ENCODE data around the gene TESMIN. TPM values are rescaled to one million over a fixed set of nuclear protein-coding genes. Genes with fewer than 3 reads are reported as not detected.

Gene TESMIN
- polyA plus RNA-seq, 1 donor (not counting 4 experiments of a cell fraction or from before 2014, with no cell fraction given): 4.0 TPM

DNA sequence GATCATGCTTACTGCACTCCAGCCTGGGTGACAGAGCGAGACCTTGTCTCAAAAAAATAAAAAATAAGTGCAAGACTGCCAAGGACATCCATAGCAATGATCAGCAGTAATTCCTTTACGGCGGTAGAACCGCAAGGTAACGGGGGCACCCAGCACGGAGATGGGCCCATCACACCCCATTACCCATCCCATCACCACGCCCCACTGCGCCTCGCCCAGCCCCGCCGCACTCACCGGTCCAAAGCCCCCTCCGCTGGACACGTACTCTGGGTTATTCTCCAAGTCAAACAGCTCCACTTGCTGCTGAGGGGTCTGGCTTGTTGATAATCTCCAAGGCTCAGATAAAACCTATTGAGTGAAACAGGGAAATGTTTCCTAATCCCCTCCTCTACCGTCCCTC lies 8.7 kb upstream of the TESMIN start:
- no peak for FAIRE-seq
- Histone ChIP-seq H3K4me1 (ENCODE audit: control insufficient read depth, extremely low read depth, insufficient read depth, low read length) (no peaks in the 10 kb centered on the region), H3K9me1 (ENCODE audit: control insufficient read depth, extremely low read depth, insufficient read depth, low read length) (no peaks in the 10 kb centered on the region), H3K4me3 (ENCODE audit: control insufficient read depth in 2 of 3, extremely low read depth in 1 of 3, insufficient read depth in 2 of 3, low read depth in 1 of 3, low read length in 3 of 3) (no peak overlapping the region), H3K9me3 (ENCODE audit: control insufficient read depth, low read depth, low read length) (no peaks in the 10 kb centered on the region), H3K9ac (ENCODE audit: control insufficient read depth, extremely low read depth, insufficient read depth, low read length) (no peak overlapping the region), H3K4me2 (ENCODE audit: control insufficient read depth, extremely low read depth, insufficient read depth, low read depth, low read length) (no peak overlapping the region), H3K27ac (ENCODE audit: control insufficient read depth, insufficient read depth, low read length) (no peak overlapping the region), H3K79me2 (ENCODE audit: control insufficient read depth, insufficient read depth, low read length) (no peaks in the 10 kb centered on the region), H4K20me1 (ENCODE audit: control insufficient read depth, extremely low read depth, insufficient read depth, low read length) (no peaks in the 10 kb centered on the region), H3K27me3 (ENCODE audit: control insufficient read depth, extremely low read depth, insufficient read depth, low read length) (no peaks in the 10 kb centered on the region), H2AFZ (ENCODE audit: control insufficient read depth, low read length) (no peak overlapping the region), H3K36me3 (ENCODE audit: control insufficient read depth in 2 of 2, extremely low read depth in 1 of 2, insufficient read depth in 2 of 2, low read length in 2 of 2) (peaks cover 4 to 10% of the 10 kb centered on the region in 2 experiments)
- no peak for DNase-seq (ENCODE audit: low read depth, low spot score)
- TF ChIP-seq, protein P1, sequence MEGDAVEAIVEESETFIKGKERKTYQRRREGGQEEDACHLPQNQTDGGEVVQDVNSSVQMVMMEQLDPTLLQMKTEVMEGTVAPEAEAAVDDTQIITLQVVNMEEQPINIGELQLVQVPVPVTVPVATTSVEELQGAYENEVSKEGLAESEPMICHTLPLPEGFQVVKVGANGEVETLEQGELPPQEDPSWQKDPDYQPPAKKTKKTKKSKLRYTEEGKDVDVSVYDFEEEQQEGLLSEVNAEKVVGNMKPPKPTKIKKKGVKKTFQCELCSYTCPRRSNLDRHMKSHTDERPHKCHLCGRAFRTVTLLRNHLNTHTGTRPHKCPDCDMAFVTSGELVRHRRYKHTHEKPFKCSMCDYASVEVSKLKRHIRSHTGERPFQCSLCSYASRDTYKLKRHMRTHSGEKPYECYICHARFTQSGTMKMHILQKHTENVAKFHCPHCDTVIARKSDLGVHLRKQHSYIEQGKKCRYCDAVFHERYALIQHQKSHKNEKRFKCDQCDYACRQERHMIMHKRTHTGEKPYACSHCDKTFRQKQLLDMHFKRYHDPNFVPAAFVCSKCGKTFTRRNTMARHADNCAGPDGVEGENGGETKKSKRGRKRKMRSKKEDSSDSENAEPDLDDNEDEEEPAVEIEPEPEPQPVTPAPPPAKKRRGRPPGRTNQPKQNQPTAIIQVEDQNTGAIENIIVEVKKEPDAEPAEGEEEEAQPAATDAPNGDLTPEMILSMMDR (optimal IDR thresholded peaks at IDR 0.05 in 1 of 3, IDR thresholded peaks at IDR 0.05 in 1 of 3, conservative IDR thresholded peaks at IDR 0.05 in 1 of 3; ENCODE audit: extremely low read depth in 1 of 3, insufficient read depth in 2 of 3, low read length in 3 of 3): no peak
- no peak for TF ChIP-seq EZH2 (IDR thresholded peaks at IDR 0.05; ENCODE audit: low read length)
- dilution Hi-C loops (cut with MboI; ENCODE audit: extremely low pct_ligation_motif_present, low sequenced_read_pairs): no loop called here

DNA sequence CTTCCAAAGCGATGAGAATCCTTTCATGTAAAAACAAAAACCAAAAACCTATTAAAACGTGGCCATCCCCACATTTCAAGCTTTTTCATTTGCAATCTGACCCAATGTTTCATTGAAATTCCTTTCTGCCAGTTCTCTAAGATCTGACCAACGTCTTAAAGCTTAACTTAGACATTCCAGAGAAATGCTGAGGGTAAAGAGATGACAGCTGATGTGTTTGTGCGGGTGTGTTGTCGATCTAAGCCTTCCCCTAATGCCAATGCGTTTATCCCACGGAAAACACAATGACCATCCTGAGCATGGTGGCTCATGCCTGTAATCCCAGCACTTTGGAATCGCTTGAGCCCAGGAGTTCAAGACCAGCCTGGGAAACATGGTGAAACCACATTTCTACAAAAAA lies 6.4 kb upstream of the TESMIN start:
- no peaks in the 10 kb centered on the region for H3K4me1 ChIP-seq (ENCODE audit: control insufficient read depth, extremely low read depth, insufficient read depth, low read length)
- no peak overlapping the region for H2AFZ ChIP-seq (ENCODE audit: control insufficient read depth, low read length)
- TF ChIP-seq EZH2 (IDR thresholded peaks at IDR 0.05; ENCODE audit: low read length): no peak
- TF ChIP-seq, protein P1 (optimal IDR thresholded peaks at IDR 0.05 in 1 of 3, IDR thresholded peaks at IDR 0.05 in 1 of 3, conservative IDR thresholded peaks at IDR 0.05 in 1 of 3; ENCODE audit: extremely low read depth in 1 of 3, insufficient read depth in 2 of 3, low read length in 3 of 3): no peak
- H3K27me3 ChIP-seq (ENCODE audit: control insufficient read depth, extremely low read depth, insufficient read depth, low read length): no peaks in the 10 kb centered on the region
- H3K9ac ChIP-seq (ENCODE audit: control insufficient read depth, extremely low read depth, insufficient read depth, low read length): no peak overlapping the region
- no peaks in the 10 kb centered on the region for H3K79me2 ChIP-seq (ENCODE audit: control insufficient read depth, insufficient read depth, low read length)
- H4K20me1 ChIP-seq (ENCODE audit: control insufficient read depth, extremely low read depth, insufficient read depth, low read length): no peaks in the 10 kb centered on the region
- no peak overlapping the region for H3K27ac ChIP-seq (ENCODE audit: control insufficient read depth, insufficient read depth, low read length)
- no peak overlapping the region for H3K4me2 ChIP-seq (ENCODE audit: control insufficient read depth, extremely low read depth, insufficient read depth, low read depth, low read length)
- DNase-seq (ENCODE audit: low read depth, low spot score) (no peak), FAIRE-seq (no peak)
- no peaks in the 10 kb centered on the region for H3K9me1 ChIP-seq (ENCODE audit: control insufficient read depth, extremely low read depth, insufficient read depth, low read length)
- no peaks in the 10 kb centered on the region for H3K9me3 ChIP-seq (ENCODE audit: control insufficient read depth, low read depth, low read length)
- H3K4me3 ChIP-seq (ENCODE audit: control insufficient read depth in 2 of 3, extremely low read depth in 1 of 3, insufficient read depth in 2 of 3, low read depth in 1 of 3, low read length in 3 of 3): no peak overlapping the region
- peaks cover 4 to 8% of the 10 kb centered on the region in 2 experiments for H3K36me3 ChIP-seq (ENCODE audit: control insufficient read depth in 2 of 2, extremely low read depth in 1 of 2, insufficient read depth in 2 of 2, low read length in 2 of 2)
- dilution Hi-C loops (cut with MboI; ENCODE audit: extremely low pct_ligation_motif_present, low sequenced_read_pairs): no loop called here
